HG03066 (cell line): ENCODE results near the gene RFC2.
"Not testable (repeated sequence)": the region's sequence is repeated elsewhere in the genome, so short reads cannot be mapped to it uniquely, and the experiment has no call there.

Experiments
- ATAC-seq: cut with Tn5 transposase; IDR thresholded peaks from one replicate; pipeline ENCODE4 v1.9.1; 2021; ENCODE audit warnings: low read depth; ENCODE audit not compliant: unreplicated experiment

Gene RFC2

DNA sequence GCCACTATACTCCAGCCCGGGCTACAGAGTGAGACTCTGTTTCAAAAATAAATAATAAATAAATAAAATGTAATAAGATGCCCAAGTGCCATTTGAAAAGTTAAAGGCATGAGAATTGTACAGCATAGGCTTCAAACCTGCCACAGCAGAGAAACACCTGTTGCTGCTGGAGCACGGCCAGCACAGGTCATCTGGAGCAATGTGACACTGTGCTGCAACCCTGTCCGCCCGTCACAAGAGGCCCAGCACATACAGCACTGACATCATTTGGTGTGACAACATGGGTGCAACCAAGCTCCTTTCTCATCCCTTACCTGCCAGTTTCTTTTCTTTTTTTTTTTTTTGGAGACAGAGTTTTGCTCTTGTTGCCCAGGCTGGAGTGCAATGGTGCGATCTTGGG is 1.3 kb downstream of the RFC2 start:
- no peak for ATAC-seq

DNA sequence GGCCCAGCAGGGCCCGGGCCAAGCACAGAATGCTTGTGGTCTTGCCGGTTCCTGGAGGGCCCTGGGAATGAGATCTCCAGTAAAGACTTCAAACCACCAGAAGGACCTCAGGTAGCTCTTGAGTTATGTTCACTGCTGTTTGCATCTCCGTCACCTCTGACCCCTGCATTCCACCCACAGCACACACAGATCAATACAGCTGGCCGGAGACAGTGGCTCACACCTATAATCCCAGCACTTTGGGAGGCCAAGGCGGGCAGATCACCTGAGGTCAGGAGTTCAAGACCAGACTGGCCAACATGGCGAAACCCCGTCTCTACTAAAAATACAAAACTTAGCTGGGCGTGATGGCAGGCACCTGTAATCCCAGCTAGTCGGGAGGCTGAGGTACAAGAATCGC is 5.1 kb downstream of the RFC2 start:
- ATAC-seq = not testable (repeated sequence)

DNA sequence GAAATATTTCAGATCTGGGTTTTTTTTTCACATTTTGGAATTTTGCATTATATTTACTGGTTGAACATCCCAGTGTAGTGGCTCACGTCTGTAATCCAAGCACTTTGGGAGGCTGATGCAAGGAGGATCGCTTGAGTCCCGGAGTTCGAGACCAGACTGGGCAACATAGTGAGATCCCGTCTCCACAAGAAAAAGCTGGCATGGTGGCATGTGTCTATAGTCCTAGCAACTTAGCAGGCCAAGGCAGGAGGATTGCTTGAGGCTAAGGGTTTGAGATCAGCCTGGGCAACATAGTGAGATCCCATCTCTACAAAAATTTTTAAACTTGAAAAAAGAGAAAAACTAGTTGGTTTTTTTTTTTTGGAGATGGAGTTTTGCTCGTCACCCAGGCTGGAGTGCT is 6.0 kb downstream of the RFC2 start:
- ATAC-seq = no peak

DNA sequence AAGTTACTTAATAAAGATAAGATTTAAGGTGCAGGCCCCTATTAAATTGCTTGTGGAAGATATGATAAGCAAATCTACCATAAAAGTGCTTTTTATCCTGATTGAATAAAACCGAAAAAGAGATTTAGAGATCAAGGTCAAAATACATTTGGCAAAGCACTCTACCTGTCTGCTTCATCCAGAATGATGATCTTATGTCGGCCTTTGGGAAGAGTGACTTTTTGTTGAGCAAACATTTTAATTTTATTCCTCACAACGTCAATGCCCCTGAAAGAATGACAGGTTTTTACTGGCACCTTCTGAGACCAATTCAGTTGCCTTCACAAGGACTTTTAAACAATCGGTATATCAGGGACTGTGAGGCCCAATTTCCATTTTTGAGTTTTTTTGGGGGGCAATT is 7.7 kb downstream of the RFC2 start:
- ATAC-seq = no peak

DNA sequence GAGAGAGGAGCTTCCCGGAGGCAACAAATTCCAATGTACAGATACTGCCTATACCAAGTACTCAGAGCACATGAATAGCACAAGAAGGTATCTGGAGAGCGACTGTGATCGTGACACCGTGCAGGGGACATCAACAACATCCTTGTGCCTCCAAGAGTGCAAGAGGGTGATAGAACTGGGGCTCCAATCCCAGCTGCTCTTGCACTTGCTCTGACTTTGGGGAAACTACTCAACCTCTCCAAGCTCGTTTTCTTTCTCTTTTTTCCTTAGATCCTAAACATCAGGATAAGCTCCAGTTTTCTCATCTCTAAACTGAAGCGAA is 12.1 kb downstream of the RFC2 start:
- no peak for ATAC-seq

DNA sequence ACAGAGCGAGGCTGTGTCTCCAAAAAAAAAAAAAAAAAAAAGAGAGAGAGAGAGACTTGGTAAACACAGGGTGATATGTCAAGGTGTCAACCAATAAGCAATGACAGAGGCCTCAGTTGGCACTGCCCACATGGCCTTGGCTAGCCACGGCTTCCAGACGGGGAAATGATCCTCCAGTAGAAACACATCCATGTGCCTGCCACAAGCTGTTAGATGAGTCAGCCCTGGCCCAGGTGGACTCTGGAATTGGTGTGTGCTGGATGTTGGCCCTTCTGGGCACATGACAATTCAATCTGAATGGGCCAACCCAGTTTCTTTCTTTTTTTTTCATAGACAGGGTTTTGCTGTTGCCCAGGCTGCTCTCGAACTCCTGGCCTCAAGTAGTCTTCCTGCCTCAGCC is 13.7 kb downstream of the RFC2 start:
- ATAC-seq = no peak

DNA sequence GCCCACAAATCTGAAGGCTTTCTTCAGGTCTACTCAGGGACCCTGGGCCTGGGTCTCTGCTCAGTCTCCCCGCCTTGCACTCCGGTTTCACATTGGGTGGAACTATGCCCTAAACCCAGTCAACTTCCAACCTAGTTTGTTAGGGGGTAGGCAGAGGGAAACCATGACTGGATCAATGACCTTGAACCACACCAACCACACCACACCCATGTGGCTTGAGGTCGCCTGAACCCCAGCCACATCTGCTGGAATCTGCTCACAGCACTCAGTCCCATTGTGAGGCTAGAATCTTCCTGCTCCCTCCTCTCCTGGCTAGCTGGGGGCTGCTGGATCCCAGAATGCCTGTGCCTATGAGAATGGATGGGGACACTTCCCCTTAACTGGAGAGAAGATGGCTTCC is 17.9 kb downstream of the RFC2 start:
- ATAC-seq = no peak

DNA sequence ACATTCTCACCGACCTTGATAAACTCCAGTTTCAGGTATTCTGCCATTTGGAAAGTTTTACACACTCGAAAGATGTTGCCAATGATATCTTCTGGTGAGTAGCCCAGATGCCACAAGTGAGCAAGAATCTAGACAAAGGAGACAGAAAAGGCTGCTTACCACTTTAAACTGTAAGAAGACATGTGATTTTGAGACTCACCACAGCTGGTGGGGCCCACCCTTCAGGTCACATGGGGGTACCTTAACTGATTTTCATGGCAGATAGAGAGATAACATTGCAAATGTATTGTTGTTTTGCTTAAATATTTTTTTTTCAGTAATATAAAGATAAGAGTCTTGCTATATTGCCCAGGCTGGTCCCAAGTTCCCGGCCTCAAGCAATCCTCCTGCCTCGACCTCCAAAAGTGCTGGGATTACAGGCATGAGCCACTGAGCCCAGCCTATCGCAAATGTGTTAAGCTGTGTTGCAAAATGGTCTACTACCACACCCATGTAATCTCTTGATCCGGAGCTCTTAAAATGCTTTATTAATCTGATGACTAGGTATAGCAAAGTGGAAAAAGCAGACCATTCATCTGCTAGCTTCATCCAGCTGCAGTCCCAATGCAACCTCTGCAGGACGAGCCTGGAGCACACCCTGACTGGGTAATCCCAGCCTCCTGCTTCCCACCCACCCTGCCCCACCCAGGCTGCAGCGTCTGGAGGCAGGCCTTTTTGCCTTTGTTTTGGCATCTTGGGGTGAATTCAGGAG is 18.5 kb downstream of the RFC2 start:
- ATAC-seq = no peak

DNA sequence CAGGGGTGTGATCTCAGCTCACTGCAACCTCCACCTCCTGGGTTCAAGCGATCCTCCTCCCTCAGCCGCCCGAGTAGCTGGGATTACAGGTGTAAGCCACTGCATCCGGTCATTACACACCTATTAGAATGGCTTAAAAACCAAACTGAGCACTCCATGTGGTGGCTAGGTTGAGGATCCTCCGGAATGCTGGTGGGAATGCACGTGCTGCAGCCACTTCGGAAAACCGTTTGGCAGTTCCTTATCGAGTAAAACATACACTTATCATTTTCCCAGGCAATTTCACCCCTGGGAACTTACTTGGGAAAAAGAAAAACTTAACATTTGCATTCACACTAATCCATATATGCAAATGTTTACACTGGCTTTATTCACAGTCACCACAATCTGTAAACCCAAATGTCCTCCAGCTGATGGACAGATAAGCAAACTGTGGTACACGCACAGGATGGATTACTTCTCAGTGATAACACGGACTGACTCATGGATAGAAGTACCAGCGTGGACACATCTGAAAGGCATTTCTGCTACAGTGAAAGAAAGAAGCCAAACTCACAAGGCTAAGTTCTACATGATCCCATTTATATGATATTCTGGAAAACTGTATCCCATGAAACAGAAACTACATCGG is 20.4 kb downstream of the RFC2 start:
- ATAC-seq = no peak

DNA sequence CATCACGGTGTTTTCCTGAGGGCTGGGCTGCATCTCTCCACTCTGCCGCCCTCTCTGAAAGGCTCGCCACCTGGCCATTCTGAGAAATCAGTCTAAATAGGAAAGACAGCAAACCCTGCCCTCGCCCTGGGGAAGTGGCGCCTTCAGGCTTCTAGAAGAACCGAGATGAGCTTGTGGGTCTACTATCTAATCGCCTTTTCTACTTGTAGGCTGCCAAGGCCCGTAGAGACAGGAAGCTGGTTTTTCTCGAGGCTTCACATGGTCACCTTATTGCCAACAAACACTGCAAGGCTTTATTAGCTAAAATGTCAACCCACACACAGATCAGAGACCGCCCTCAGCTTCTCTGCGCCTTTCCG is 23.0 kb downstream of the RFC2 start:
- peak; percentile 60 for ATAC-seq

DNA sequence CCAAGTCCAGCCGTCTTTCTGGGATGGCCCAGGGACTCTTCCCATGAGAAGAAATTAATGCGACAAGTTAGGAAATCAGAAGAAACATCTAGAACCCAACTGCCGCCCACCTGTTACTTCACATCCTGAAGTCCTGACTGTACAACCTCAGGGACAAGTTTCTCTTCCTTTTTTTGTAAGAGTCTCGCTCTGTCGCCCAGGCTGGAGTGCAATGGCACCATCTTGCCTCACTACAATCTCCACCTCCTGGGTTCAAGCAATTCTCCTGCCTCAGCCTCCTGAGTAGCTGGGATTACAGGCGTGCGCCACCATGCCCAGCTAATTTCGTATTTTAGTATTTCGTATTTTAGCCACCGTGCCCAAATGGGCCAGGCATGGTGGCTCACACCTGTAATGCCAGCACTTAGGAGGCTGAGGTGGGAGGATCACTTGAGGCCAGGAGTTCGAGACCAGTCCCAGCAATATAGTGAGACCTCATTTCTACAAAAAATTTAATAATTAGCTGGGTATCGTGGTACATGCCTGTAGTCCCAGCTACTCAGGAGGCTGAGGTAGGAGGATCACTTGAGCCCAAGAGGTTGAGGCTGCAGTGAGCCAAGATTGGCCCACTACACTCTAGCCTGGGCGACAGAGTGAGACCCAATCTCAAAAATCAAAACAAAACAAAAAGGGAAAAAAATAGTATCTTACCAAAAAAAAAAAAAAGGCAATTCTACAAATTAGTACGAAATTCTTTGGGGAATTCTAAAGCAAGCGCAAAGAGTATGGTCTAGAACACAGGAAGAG is 23.6 kb downstream of the RFC2 start:
- peak; percentile 43 for ATAC-seq

DNA sequence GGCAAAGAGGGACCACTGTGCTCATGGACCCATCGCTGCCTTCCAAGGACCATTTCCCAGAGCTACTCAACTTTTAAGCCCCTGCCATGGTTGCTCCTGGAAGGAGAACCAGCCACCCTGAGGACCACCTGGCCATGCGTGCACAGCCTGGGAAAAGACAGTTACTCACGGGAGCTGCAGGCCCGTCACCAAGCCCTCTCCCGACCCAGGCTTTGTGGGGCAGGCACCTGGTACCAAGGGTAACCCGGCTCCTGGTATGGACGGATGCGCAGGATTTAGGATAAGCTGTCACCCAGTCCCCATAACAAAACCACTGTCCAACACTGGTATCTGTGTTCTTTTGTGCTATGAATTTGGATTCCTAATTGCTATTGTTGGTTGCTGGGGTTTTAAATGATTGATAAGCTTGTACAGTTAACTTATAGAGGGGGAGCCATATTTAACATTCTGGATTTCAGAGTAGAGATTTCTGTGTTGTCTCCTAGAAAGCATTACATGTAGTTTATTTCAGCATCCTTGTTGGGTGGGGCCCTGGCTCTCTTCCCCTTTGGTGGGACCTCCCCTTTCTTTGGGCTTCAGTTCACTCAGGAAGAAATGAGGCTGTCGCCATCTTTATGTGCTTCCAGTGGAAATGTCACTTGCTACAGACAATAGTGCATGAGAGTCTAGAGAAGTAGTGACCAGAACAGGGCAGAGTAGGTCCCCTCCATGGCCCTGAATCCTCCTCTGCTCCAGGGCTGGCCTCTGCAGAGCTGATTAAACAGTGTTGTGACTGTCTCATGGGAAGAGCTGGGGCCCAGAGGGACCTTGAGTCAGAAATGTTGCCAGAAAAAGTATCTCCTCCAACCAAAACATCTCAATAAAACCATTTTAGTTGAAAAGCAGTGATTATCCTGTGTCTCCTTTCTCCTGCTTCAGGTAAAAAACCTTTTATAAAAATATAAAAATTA is 25.0 kb downstream of the RFC2 start:
- ATAC-seq = no peak

DNA sequence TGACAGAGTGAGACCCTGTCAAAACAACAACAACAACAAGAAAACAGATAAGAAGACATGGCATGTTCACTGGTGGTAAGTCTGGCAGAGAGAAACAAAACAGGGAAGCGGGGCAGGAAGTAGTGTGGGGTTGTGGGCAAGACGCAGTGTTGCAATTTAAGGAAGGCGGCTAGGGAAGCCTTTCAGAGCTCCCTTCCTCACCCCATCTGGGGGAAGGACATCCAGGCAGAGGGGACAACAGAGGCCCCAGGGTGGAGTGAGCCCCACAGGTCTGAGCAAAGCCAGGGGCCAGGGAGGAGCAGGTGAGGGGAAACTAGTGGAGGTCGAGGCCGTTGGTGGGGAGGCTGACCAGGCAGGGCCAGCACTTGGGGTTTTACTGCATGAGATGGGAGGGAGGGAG is 27.6 kb downstream of the RFC2 start:
- no peak for ATAC-seq

DNA sequence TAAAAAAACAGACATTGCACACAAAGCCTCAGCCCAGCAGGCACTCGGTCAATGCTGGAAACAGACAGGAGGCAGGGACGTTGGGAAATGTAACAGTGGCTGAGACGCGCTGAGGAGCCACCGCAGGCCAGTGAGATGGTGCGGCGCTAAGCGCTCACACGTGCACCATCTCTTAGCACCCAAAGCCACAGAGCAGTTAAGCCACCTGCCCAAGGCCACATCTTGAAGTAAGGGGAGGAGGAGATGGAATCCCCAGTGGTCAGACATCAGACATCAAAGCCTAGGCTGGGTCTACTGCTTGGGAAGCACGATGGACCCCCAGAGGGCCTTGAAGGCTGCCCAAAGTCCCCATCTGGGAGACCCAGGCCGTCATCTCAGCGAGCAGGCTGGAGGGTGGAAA is 28.8 kb downstream of the RFC2 start:
- ATAC-seq = no peak

DNA sequence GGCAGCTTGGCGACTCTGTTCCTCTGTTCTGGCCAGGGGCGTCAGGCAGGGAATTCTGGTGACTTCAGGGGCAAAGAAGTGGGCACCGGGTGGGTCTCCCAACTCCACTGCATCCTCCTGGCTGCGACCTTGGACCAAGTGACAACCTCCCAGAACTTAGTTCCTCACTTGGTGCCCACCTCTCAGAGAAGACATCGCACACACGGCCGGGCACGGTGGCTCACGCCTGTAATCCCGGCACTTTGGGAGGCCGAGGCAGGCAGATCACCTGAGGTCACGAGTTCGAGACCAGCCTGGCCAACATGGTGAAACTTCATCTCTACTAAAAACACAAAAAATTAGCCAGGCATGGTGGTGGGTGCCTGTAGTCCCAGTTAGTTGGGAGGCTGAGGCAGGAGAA is 29.3 kb downstream of the RFC2 start:
- ATAC-seq = not testable (repeated sequence)

DNA sequence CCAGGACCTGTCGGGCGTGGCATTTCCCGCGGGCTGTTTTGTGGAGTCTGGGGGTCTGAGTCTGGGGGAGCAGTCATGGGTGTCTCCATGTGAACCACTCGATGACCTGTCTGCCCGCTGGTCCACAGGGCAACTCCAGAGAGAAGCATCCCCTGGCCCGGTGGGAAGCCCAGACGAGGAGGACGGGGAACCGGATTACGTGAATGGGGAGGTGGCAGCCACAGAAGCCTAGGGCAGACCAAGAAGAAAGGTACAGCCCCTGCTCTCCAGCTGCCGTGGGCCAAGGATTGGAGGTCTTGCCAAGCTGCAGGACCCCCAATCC is 29.7 kb downstream of the RFC2 start:
- no peak for ATAC-seq

DNA sequence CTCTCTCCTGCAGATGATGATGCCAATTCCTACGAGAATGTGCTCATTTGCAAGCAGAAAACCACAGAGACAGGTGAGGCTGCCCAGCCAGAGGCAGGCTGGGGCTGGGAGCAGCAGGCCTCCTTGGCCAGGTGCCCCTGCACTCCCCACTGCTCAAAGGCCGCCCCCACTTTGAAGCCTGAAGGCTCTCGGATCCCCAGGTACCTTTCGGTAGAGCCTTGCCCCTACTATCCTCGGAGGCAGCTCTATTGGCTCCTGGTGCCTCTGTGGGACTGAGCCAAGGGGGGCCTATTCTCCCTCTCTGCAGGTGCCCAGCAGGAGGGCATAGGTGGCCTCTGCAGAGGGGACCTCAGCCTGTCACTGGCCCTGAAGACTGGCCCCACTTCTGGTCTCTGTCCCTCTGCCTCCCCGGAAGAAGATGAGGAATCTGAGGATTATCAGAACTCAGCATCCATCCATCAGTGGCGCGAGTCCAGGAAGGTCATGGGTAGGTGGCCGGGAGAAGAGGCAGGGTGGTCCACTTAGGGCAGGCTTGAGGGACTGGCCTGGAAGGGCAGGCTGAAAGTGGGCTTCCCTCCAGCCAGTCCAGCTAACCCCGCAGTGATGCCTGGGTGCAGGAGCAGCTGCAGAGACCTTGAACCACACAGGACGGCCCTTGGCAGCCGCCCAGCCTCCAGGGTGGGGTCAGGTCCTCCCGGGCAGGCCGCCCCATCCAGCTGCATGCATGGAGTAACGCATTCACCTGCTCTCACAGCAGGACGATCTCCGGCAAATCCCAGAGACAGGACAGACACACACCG is 30.3 kb downstream of the RFC2 start:
- no peak for ATAC-seq

DNA sequence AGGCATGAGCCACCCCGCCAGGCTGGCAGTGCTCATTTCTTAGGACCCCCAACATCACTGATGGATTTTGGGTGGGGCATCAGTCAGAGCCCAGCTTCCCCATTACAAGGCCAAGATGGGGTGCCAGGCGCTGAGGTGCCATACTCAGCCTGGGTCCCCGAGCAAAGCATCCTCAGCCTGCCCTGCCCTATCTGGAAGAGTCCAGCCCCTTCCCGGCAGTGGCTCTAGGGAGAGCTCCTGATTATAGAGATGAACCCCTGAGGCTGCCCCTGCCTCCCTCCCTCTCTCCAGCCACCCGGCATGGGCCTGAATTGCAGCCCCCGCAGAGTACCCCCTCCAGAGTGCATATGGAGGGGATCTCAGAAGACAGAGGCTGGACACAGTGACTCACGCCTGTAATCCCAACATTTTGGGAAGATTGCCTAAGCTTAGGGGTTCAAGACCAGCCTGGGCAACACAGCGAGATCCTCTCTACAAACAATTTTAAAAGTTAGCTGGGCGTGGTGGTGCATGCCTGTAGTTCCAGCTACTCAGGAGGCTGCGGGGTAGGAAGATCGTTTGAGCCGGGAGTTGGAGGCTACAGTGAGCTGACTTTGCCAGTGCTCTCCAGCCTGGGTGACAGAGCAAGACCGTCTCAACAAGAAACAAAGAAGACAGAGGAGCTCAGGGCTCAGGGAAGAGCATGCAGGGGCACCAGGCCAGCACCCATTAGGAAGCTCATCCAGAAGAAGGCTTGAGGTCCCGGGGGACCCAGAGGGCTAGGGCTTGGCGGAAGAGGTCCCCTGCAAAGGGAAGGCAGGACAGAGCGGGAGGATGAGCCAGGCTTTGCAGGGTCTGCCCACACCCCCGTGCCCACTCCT is 31.1 kb downstream of the RFC2 start:
- ATAC-seq = no peak

DNA sequence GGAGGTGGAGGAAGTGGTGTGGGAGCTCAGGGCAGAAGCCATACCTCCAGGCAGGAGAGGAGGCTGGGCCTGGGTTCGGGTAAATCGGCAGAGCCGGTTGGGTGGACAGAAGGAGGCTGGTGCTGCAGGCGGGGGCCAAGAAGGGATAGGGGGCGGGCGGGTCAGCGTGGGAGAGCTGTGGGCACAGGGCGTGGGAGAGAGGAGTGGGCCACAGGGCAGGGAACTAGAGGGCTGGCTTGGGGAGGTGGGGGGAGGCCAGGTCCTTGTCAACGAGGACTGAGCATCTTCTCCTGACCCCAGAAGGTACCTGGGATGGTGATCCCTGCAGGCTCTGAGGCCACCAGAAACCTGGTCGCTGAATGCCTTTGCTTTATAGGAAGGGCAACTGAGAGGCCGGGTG is 32.5 kb downstream of the RFC2 start:
- ATAC-seq = no peak
